Bone marrow (tissue), 2 donors: ENCODE results near the gene NFAM1.

Source experiments
- DNase-seq, 2 donors: peaks; one replicate each; lab custom pipeline; 2025; lab: John Stamatoyannopoulos, UW

NFAM1 gene

GRCh38 chr22:42360348-42360747 is 71.9 kb downstream of the NFAM1 start:
- DNase-seq, result no peak

GRCh38 chr22:42358643-42359558 is 73.3 kb downstream of the NFAM1 start:
- DNase-seq, result no peak

GRCh38 chr22:42357634-42358296 is 74.4 kb downstream of the NFAM1 start:
- DNase-seq, result no peak

- no peak for DNase-seq
These were observed 75.0 kb downstream of the NFAM1 start for GRCh38 chr22:42357221-42357620.

- no peak for DNase-seq
These were observed 75.7 kb downstream of the NFAM1 start for GRCh38 chr22:42356533-42356932.

GRCh38 chr22:42353883-42354727 is 78.1 kb downstream of the NFAM1 start:
- no peak for DNase-seq

- no peak for DNase-seq
These were observed 81.8 kb downstream of the NFAM1 start for GRCh38 chr22:42350373-42350772.

- no peak for DNase-seq
These were observed 84.8 kb downstream of the NFAM1 start for GRCh38 chr22:42347281-42347824.

GRCh38 chr22:42346722-42347121 is 85.5 kb downstream of the NFAM1 start:
- no peak for DNase-seq

GRCh38 chr22:42345458-42345857 is 86.7 kb downstream of the NFAM1 start:
- no peak for DNase-seq

- DNase-seq, result no peak
These were observed 87.8 kb downstream of the NFAM1 start for GRCh38 chr22:42344361-42344905.

- DNase-seq, result no peak
These were observed 88.6 kb downstream of the NFAM1 start for GRCh38 chr22:42343531-42344081.

GRCh38 chr22:42343121-42343454 is 89.1 kb downstream of the NFAM1 start:
- no peak for DNase-seq

- DNase-seq, result no peak
These were observed 89.6 kb downstream of the NFAM1 start for GRCh38 chr22:42342426-42343120.

GRCh38 chr22:42341779-42342178 is 90.4 kb downstream of the NFAM1 start:
- no peak for DNase-seq

- DNase-seq, result no peak
These were observed 91.3 kb downstream of the NFAM1 start for GRCh38 chr22:42340829-42341383.

- DNase-seq, result no peak
These were observed 92.1 kb downstream of the NFAM1 start for GRCh38 chr22:42340150-42340549.

- DNase-seq, result no peak
These were observed 93.7 kb downstream of the NFAM1 start for GRCh38 chr22:42338479-42338878.

- DNase-seq, result no peak
These were observed 94.8 kb downstream of the NFAM1 start for GRCh38 chr22:42337356-42337755.

- DNase-seq, result no peak
These were observed 95.5 kb downstream of the NFAM1 start for GRCh38 chr22:42336527-42337227.
